CD1c-positive myeloid dendritic cell (primary cell): ENCODE data around the gene TP73.
"Not testable (repeated sequence)": the region's sequence is repeated elsewhere in the genome, so short reads cannot be mapped to it uniquely, and the experiment has no call there.

Experiments used
- DNase-seq: peaks from one replicate; pipeline ENCODE4 v3.0.0-alpha.2; 2016; ENCODE audit errors: extremely low spot score

The TP73 gene

GRCh38 chr1:3744646-3745045, 92.3 kb downstream of the TP73 start:
- no peak for DNase-seq

- no peak for DNase-seq
Observed at GRCh38 chr1:3745071-3745470, 92.8 kb downstream of the TP73 start.

- DNase-seq: no peak
Observed at GRCh38 chr1:3745590-3746381, 93.5 kb downstream of the TP73 start.

GRCh38 chr1:3746389-3746829, 94.1 kb downstream of the TP73 start:
- DNase-seq: no peak

GRCh38 chr1:3746830-3747521, 94.7 kb downstream of the TP73 start:
- peak; percentile 73 for DNase-seq

GRCh38 chr1:3747522-3747848, 95.2 kb downstream of the TP73 start:
- DNase-seq: no peak

GRCh38 chr1:3747903-3748302, 95.6 kb downstream of the TP73 start:
- no peak for DNase-seq

- not testable (repeated sequence) for DNase-seq
Observed at GRCh38 chr1:3748316-3748900, 96.1 kb downstream of the TP73 start.

- no peak for DNase-seq
Observed at GRCh38 chr1:3749512-3749911, 97.2 kb downstream of the TP73 start.

- no peak for DNase-seq
Observed at GRCh38 chr1:3750741-3751140, 98.4 kb downstream of the TP73 start.

- DNase-seq: no peak
Observed at GRCh38 chr1:3752400-3752945, 100.2 kb downstream of the TP73 start, which contains the start of gene CCDC27. Gene CCDC27 (plus strand): TSS chr1:3752450. CDS start chr1:3752482, 32 bp downstream.

- DNase-seq: no peak
Observed at GRCh38 chr1:3753656-3754454, 101.5 kb downstream of the TP73 start.

GRCh38 chr1:3756394-3756793, 104.1 kb downstream of the TP73 start:
- DNase-seq: no peak

- DNase-seq: no peak
Observed at GRCh38 chr1:3759164-3759563, 106.8 kb downstream of the TP73 start.

- DNase-seq: no peak
Observed at GRCh38 chr1:3759796-3760195, 107.5 kb downstream of the TP73 start.

- DNase-seq: no peak
Observed at GRCh38 chr1:3761296-3762010, 109.1 kb downstream of the TP73 start.

- DNase-seq: no peak
Observed at GRCh38 chr1:3762151-3762872, 110.0 kb downstream of the TP73 start.

GRCh38 chr1:3762873-3763228, 110.5 kb downstream of the TP73 start:
- no peak for DNase-seq

- no peak for DNase-seq
Observed at GRCh38 chr1:3763351-3764125, 111.2 kb downstream of the TP73 start.
